ENCODE data around the gene LRBA.
"Not testable (repeated sequence)": the region's sequence is repeated elsewhere in the genome, so short reads cannot be mapped to it uniquely, and the experiment has no call there.

The LRBA gene

GRCh38 chr4:151013944-151014343, 1.1 kb downstream of the LRBA start:
- no peak for DNase-seq

DNA sequence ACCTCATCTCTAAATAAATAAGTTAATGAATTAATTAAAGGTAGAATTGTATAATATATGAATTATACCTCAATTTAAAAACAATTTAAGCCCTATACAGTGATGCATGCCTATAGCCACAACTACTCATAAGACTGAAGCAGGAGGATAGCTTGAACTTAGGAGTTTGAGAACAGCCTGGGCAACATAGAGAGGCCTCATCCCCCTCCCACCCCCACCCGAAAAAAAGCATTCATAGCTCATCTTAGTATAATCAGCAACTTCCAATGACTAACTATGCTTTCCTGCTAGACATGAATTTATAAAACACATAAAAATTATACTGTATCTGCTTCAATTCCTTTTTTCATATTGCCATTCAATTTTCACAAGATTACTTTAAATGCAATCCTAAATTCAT, 1.6 kb downstream of the LRBA start:
- DNase-seq = no peak

- no peak for DNase-seq
Observed at GRCh38 chr4:151012820-151013219, 2.3 kb downstream of the LRBA start.

- DNase-seq = no peak
Observed at GRCh38 chr4:151012376-151012775, 2.7 kb downstream of the LRBA start.

DNA sequence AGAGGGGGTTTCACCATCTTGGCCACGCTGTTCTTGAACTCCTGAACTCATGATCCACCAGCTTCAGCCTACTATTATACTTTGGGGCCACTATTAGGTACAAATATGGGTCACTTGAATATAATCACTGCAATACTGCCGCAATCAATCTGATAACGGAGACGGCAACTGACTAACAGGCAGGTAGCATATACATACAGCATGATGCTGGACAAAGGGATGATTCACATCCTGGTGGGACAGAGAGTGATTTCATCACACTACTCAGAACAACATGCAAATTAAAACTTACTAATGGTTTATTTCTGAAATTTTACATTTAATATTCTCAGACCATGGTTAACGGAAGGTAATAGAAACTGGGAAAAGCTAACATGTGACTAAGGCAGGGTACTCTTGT, 10.9 kb downstream of the LRBA start:
- no peak for DNase-seq

DNA sequence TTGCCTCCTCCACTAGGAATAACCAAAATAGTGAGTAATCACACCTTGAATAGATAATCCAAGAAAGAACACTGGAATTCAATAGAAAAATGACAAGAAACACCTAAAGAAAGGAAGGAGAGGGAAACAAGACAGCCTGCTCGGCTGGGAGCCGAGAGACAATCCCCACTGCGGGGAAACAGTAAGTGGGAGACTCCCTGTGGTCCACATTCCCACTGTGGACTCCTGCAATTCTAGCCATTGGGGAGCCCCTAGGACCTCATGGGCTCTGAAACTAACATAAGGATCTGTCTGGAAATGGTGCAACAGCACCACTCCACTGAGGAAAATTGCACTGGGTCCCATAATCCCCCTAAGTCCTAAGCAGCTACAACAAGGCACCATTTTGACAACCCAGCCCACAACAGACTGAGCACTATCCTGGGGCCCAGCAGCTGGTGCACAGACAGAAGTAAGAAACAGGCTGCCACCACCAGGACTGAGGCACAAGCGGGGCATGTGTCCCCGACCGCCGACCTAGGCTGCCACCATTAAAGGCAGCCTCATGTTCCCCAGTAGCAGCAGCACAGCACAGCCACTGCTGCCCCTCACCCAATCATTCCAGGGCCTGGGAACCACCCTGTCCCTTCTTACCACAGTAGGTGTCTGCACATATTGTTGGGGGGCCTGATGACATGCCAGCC, 14.2 kb downstream of the LRBA start:
- no peak for DNase-seq

- no peak for DNase-seq
Observed at GRCh38 chr4:150999086-150999485, 16.0 kb downstream of the LRBA start.

DNA sequence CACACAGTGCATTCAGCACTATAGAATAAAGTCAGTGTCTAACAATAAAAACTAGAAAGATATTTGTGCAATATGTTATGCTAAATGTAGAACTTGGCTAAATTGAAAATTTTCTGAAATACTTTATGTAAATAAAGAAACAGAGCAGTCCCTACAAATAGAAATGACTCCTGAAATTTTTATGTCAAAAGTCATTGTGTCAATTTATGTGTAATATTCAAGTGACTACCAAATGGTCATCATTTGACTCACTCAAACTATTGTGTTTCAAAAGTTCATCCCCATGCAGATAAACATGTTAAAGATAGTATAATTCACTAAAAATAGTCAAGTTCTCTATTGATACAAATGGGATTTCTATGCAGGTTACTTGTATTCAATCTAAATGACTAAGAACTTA, 17.9 kb downstream of the LRBA start:
- DNase-seq = no peak

DNA sequence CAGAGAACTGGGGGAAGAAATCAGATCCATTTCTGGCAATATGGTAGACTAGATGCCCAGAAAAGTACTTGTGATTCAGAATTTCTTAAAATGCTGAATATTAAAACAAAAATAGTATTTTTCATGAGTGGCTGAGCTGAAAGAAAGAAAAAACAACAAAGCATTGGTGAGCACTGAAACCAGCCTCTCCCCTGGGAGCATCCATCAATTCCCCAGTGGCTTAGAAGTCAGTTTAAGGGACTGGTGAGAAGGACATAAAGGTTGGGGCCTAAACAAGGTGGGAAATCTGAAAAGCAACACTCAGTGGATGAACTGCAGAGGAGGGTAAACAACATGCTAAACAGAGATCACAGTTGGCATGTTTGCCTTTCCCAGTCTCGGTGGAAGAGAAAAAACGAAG, 20.4 kb downstream of the LRBA start:
- no peak for DNase-seq

DNA sequence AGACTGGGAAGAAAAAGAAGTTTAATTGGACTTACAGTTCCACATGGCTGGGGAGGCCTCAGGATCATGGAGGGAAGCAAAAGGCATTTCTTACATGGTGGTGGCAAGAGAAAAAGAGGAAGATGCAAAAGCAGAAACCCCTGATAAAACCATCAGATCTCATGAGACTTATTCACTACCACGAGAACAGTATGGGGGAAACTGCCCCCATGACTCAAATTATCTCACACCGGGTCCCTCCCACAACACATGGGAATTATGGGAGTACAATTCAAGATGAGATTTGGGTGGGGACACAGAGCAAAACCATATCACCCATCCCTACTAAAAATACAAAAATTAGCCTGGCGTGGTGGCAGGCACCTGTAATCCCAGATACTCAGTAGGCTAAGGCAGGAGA, 21.5 kb downstream of the LRBA start:
- not testable (repeated sequence) for DNase-seq

- DNase-seq = no peak
Observed at GRCh38 chr4:150990993-150991392, 24.1 kb downstream of the LRBA start.

- no peak for DNase-seq
Observed at GRCh38 chr4:150990250-150990649, 24.8 kb downstream of the LRBA start.

DNA sequence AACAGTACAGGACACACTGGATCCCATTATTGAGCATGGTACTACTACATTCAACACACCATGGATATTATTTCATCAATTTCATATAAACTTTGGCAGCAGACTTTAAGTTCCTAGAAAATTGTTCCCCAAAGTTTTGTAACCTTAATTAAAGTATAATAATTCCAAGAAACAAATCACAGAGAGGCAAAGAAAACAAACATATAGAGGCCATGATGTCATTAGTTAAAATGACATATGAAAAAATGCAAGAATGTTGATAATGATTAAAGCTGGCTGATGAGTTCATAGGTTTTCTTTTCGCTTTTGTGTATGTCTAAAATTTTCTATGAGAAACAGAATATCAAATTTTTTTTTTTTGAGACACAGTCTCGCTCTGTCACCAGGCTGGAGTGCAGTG, 26.8 kb downstream of the LRBA start:
- DNase-seq = no peak

GRCh38 chr4:150987204-150987603, 27.9 kb downstream of the LRBA start:
- no peak for DNase-seq

DNA sequence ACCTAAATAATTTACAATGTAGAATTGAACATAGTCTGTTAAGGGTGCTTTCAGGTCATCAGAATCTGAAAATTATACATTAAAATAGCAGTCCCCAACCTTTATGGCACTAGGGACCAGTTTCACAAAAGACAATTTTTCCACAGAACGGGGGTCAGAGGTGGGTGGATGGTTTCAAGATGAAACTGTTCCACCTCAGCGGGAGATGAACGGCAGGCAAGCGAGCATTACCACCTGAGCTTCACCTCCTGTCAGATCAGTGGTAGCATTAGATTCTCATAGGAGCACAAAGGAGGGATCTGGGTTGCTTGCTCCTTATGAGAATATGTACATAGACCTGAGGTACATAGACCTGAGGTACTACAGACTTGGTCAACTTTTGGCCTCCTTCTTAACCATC, 29.0 kb downstream of the LRBA start:
- no peak for DNase-seq

DNA sequence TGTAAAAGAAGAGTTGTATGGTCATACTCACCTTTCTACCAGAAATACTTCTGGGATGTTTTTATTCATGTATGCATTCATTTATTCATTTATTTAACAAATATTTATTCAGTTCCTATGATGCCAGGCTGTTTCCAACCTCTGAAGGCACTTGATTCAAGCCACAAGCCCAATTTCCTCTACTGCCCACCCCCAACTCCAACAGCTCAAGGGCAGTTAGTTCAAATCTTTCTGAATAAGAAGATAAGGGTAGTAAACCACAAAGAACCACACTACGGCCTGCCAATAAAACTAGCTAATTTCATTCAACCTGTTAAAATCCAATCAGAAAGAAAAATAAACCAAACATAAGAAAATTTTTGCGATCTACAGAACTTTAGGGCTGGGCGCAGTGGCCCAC, 31.2 kb downstream of the LRBA start:
- no peak for DNase-seq

- no peak for DNase-seq
Observed at GRCh38 chr4:150982557-150983233, 32.4 kb downstream of the LRBA start.

GRCh38 chr4:150978738-150979575, 36.1 kb downstream of the LRBA start:
- DNase-seq = no peak

GRCh38 chr4:150976478-150977118, 38.5 kb downstream of the LRBA start:
- no peak for DNase-seq

DNA sequence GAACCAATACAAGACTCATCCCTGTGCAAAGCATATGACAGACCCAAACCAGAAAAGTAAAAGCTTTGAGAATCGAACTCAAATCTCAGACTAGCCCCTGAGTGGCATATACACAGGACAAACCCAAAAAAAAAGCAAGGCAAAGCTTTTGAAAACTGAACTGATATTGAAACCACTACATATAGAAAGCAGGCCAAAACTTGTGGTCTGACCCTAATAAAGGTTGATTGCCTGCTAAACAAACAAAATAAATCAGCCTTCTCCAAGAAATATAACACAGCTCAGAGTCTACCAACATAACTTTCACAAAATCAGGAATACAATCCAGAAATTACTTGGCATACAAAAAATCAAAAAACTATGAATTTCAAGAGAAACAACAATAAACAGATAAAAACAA, 40.3 kb downstream of the LRBA start:
- DNase-seq = no peak

- no peak for DNase-seq
Observed at GRCh38 chr4:150974252-150974640, 40.8 kb downstream of the LRBA start.

- DNase-seq = no peak
Observed at GRCh38 chr4:150973626-150974251, 41.3 kb downstream of the LRBA start.

DNA sequence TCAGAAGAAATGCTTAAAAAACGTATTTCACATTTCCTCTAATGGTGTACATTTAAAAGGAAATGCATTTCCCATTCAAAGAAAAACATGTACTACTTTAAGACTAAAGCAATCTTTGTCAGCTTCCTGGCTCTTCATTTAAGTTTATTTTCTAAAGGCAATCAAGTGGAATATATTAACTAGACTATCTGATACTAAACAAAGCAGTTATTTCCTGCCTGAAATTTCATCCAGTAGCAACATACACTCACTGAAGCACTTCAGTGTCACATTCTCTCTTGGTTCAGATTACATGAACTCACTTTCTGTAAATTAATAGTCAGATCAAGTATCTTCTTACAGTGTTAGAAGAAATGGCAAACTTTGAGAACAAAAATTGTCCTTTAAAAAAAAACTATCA, 42.5 kb downstream of the LRBA start:
- no peak for DNase-seq

Data from NCI-H1417 treated with DMSO at 0.1 percent for 48 hours (cell line).